H1 (cell line): ENCODE measurements around the gene FTSJ3. TPM values are rescaled to one million over a fixed set of nuclear protein-coding genes. Genes with fewer than 3 reads are reported as not detected.

Source experiments
- CTCF ChIA-PET: fragments of 300-600 bp; sonication (Branson Sonifier 250); formaldehyde crosslinking; loops from one replicate; lab custom pipeline; 2021; ENCODE audit not compliant: partially characterized antibody; lab: Charles Lee
- POLR2A ChIA-PET: fragments of 300-600 bp; sonication (Branson Sonifier 250); formaldehyde crosslinking; loops from one replicate; lab custom pipeline; 2021; ENCODE audit warnings: inconsistent platforms; ENCODE audit not compliant: partially characterized antibody; lab: Charles Lee
- DNase-seq, 2 experiments: peaks; one replicate each; pipeline versions ENCODE4 v3.0.0 to v3.0.0-alpha.2; 2010 to 2022; ENCODE audit warnings: low spot score in 2 of 2, low read depth in 1 of 2, mixed read lengths in 1 of 2
- FAIRE-seq: peaks from 2 replicates; lab custom pipeline; 2011; peaks lifted over from hg19 to GRCh38; lab: Jason Lieb, UNC
- H2AFZ ChIP-seq: 2 replicates; pipeline ENCODE4 v1.8.1; 2012; ENCODE audit warnings: low read length, inconsistent platforms
- H2AK5ac ChIP-seq: 2 replicates; pipeline ENCODE4 v1.6.1; 2013; ENCODE audit warnings: low read depth, low read length
- H2BK120ac ChIP-seq: replicated peaks from 2 replicates; pipeline ENCODE3; 2013; ENCODE audit warnings: low read depth, low read length, inconsistent platforms
- H2BK12ac ChIP-seq: 2 replicates; pipeline ENCODE4 v1.6.1; 2013; ENCODE audit warnings: low read depth, low read length
- H2BK15ac ChIP-seq: 2 replicates; pipeline ENCODE4 v1.6.1; 2013; ENCODE audit warnings: low read length
- H2BK20ac ChIP-seq: 2 replicates; pipeline ENCODE4 v1.6.1; 2013; ENCODE audit warnings: low read length
- H2BK5ac ChIP-seq: 2 replicates; pipeline ENCODE4 v1.6.1; 2013; ENCODE audit warnings: low read depth, low read length
- H3K14ac ChIP-seq: 2 replicates; pipeline ENCODE4 v1.6.1; 2013; ENCODE audit warnings: inconsistent platforms; ENCODE audit not compliant: insufficient read length
- H3K18ac ChIP-seq: 2 replicates; pipeline ENCODE4 v1.6.1; 2013; ENCODE audit warnings: low read length; ENCODE audit errors: extremely low read depth
- H3K23ac ChIP-seq: 2 replicates; pipeline ENCODE4 v1.6.1; 2013; ENCODE audit warnings: inconsistent platforms; ENCODE audit not compliant: insufficient read length
- H3K23me2 ChIP-seq: 2 replicates; pipeline ENCODE4 v1.6.1; 2013; ENCODE audit warnings: low read depth, low read length
- H3K27ac ChIP-seq: 2 replicates; pipeline ENCODE4 v1.6.1; 2011; ENCODE audit warnings: low read depth, low read length, inconsistent platforms
- H3K27me3 ChIP-seq, 4 experiments: replicated peaks in 1 of 4; 1 replicate in 1 of 4; 2 replicates in 3 of 4; pipeline versions ENCODE4 v1.6.1 to v1.8.1; 2011 to 2013; ENCODE audit warnings: low read length in 3 of 4, mild to moderate bottlenecking in 3 of 4, inconsistent platforms in 2 of 4, mixed read lengths in 2 of 4, moderate library complexity in 1 of 4; ENCODE audit not compliant: control insufficient read depth in 3 of 4, insufficient read depth in 3 of 4; ENCODE audit errors: extremely low read depth in 1 of 4
- H3K36me3 ChIP-seq, 4 experiments: 2 replicates each; pipeline versions ENCODE4 v1.6.1 to v1.8.1; 2011 to 2013; ENCODE audit warnings: mild to moderate bottlenecking in 4 of 4, low read length in 3 of 4, moderate library complexity in 2 of 4, control low read depth in 1 of 4, inconsistent platforms in 1 of 4; ENCODE audit not compliant: insufficient read depth in 4 of 4, control insufficient read depth in 2 of 4
- H3K4ac ChIP-seq: replicated peaks from 2 replicates; pipeline ENCODE3; 2013; ENCODE audit warnings: low read length, low read depth, mixed read lengths, inconsistent platforms; ENCODE audit not compliant: insufficient read length
- H3K4me1 ChIP-seq, 4 experiments: replicated peaks in 1 of 4; 1 replicate in 1 of 4; 2 replicates in 3 of 4; pipeline versions ENCODE4 v1.6.1 to v1.8.1; 2011 to 2013; ENCODE audit warnings: low read length in 3 of 4, inconsistent platforms in 2 of 4, mixed read lengths in 1 of 4; ENCODE audit not compliant: insufficient read depth in 4 of 4, control insufficient read depth in 3 of 4
- H3K4me2 ChIP-seq, 2 experiments: 2 replicates each; pipeline versions ENCODE4 v1.6.1 to v1.8.1; 2011 to 2013; ENCODE audit warnings: low read depth in 2 of 2, low read length in 2 of 2, control low read depth in 1 of 2, inconsistent platforms in 1 of 2, mild to moderate bottlenecking in 1 of 2; ENCODE audit not compliant: insufficient read depth in 1 of 2
- H3K4me3 ChIP-seq, 4 experiments: fragments of 200-600, 300-600 bp in 1 of 4; sonication (generic), shearing (Covaris generic), sonication (Bioruptor Twin) in 1 of 4; 2 replicates each; pipeline versions ENCODE4 v1.5.1 to v1.8.1; 2011 to 2016; ENCODE audit warnings: low read length in 4 of 4, low read depth in 3 of 4, control low read depth in 2 of 4, inconsistent platforms in 2 of 4, mild to moderate bottlenecking in 2 of 4, mixed read lengths in 1 of 4, moderate library complexity in 1 of 4; ENCODE audit not compliant: insufficient read depth in 2 of 4; ENCODE audit errors: extremely low read depth in 1 of 4
- H3K56ac ChIP-seq: replicated peaks from 2 replicates; pipeline ENCODE3; 2013; ENCODE audit warnings: low read depth, mild to moderate bottlenecking, mixed read lengths, low read length, inconsistent platforms; ENCODE audit not compliant: insufficient read length
- H3K79me1 ChIP-seq: 2 replicates; pipeline ENCODE4 v1.6.1; 2013; ENCODE audit warnings: low read depth, low read length, control low read depth
- H3K79me2 ChIP-seq, 2 experiments: 2 replicates each; pipeline versions ENCODE4 v1.6.1 to v1.8.1; 2012 to 2013; ENCODE audit warnings: low read length in 2 of 2, mild to moderate bottlenecking in 2 of 2, inconsistent platforms in 1 of 2; ENCODE audit not compliant: insufficient read depth in 2 of 2, control insufficient read depth in 1 of 2
- H3K9ac ChIP-seq, 4 experiments: replicated peaks in 1 of 4; 1 replicate in 1 of 4; 2 replicates in 3 of 4; pipeline versions ENCODE4 v1.6.1 to v1.8.1; 2011 to 2013; ENCODE audit warnings: low read depth in 3 of 4, low read length in 3 of 4, control low read depth in 2 of 4, mild to moderate bottlenecking in 2 of 4, moderate library complexity in 2 of 4, inconsistent platforms in 1 of 4; ENCODE audit errors: extremely low read depth in 1 of 4
- H3K9me3 ChIP-seq, 2 experiments: 2 replicates each; pipeline versions ENCODE4 v1.6.1 to v1.8.1; 2012 to 2013; ENCODE audit warnings: mild to moderate bottlenecking in 2 of 2, moderate library complexity in 2 of 2, control low read depth in 1 of 2, inconsistent platforms in 1 of 2, low read depth in 1 of 2, low read length in 1 of 2, mixed read lengths in 1 of 2; ENCODE audit not compliant: insufficient read depth in 2 of 2
- H4K20me1 ChIP-seq, 2 experiments: replicated peaks in 1 of 2; 2 replicates each; pipeline versions ENCODE3 to v1.8.1; 2011 to 2013; ENCODE audit warnings: inconsistent platforms in 2 of 2, low read length in 2 of 2, mild to moderate bottlenecking in 1 of 2; ENCODE audit not compliant: insufficient read depth in 2 of 2, control insufficient read depth in 1 of 2
- H4K5ac ChIP-seq: 2 replicates; pipeline ENCODE4 v1.6.1; 2013; ENCODE audit warnings: low read length, low read depth, mixed read lengths, inconsistent platforms; ENCODE audit not compliant: insufficient read length
- H4K8ac ChIP-seq: 2 replicates; pipeline ENCODE4 v1.8.0; 2013; ENCODE audit warnings: mild to moderate bottlenecking, moderate library complexity, low read length, inconsistent platforms; ENCODE audit not compliant: insufficient read depth; ENCODE audit errors: extremely low read depth
- H4K91ac ChIP-seq: replicated peaks from 2 replicates; pipeline ENCODE3; 2013; ENCODE audit warnings: low read length, mixed read lengths, inconsistent platforms; ENCODE audit not compliant: insufficient read length
- ASH2L ChIP-seq: fragments of 200-600, 300-600 bp; sonication (generic); IDR thresholded peaks from one replicate; pipeline ENCODE4 v1.7.1; 2017; ENCODE audit warnings: low read length
- CHD2 ChIP-seq: IDR thresholded peaks from 2 replicates; pipeline ENCODE4 v1.6.1; 2012; ENCODE audit warnings: low read length, improper control_type of control experiment
- GABPA ChIP-seq: IDR thresholded peaks from 2 replicates; pipeline ENCODE4 v1.6.1; 2011; ENCODE audit warnings: mild to moderate bottlenecking, low read length, moderate library complexity, borderline replicate concordance; ENCODE audit not compliant: insufficient read depth
- POLR2A ChIP-seq, 2 experiments: IDR thresholded peaks; 1 replicate in 1 of 2; 2 replicates in 1 of 2; pipeline ENCODE4 v1.6.1; 2011; ENCODE audit warnings: low read depth in 2 of 2, low read length in 2 of 2, mild to moderate bottlenecking in 2 of 2; ENCODE audit errors: control extremely low read depth in 1 of 2
- POLR2AphosphoS5 ChIP-seq: IDR thresholded peaks from 2 replicates; pipeline ENCODE4 v1.6.1; 2011; ENCODE audit warnings: low read depth, low read length
- SP2 ChIP-seq: IDR thresholded peaks from 2 replicates; pipeline ENCODE4 v1.6.1; 2012; ENCODE audit warnings: mild to moderate bottlenecking, low read length, inconsistent platforms
- SP4 ChIP-seq: IDR thresholded peaks from 2 replicates; pipeline ENCODE4 v1.6.1; 2012; ENCODE audit warnings: low read length, inconsistent platforms
- WGBS, 2 experiments: shearing (Covaris generic) in 1 of 2; methylation state at CpG; one replicate each; pipeline versions ENCODE4 v1.1.6 to v1.1.7; 2013 to 2015; ENCODE audit warnings: low lambda C conversion rate in 2 of 2, mixed read lengths in 2 of 2, inconsistent platforms in 1 of 2, low coverage in 1 of 2, missing lambda C conversion rate in 1 of 2; ENCODE audit not compliant: insufficient replicate concordance in 2 of 2, insufficient coverage in 1 of 2, insufficient read length in 1 of 2; ENCODE audit errors: extremely low coverage in 1 of 2, missing lambda C conversion rate in 1 of 2; 5-methylcytosine and 5-hydroxymethylcytosine counted together
- polyA plus RNA-seq, 7 experiments: library from polyadenylated mRNA; depleted of rRNA in 3 of 7; stranded (reverse) in 5 of 7; unstranded in 2 of 7; fragments of >200 nt in 5 of 7; fragments of 200-250 nt in 2 of 7; gene quantifications; 1 replicate in 5 of 7; 2 replicates in 1 of 7; 4 replicates in 1 of 7; pipeline versions ENCODE4 v1.2.1 to v1.2.3, GENCODE V29; 2011 to 2013; ENCODE audit warnings: missing spikeins in 2 of 7, mixed read lengths in 2 of 7
- total RNA-seq: library from RNA; stranded (reverse); fragmentation: NEBNext Ultra II Directional; extraction: Animal tissue kit (Norgen Biotek cat#: 25700); gene quantifications from 2 replicates; pipeline ENCODE4 v1.2.1, GENCODE V29; 2021
- TF ChIP-seq, protein P1 (sequence below): IDR thresholded peaks from 2 replicates; pipeline ENCODE4 v1.6.1; 2012; ENCODE audit warnings: low read length, inconsistent platforms

FTSJ3 gene
- total and polyA plus RNA-seq, 2 of the 8 experiments (the other 6 are each of a cell fraction or from before 2014, with no cell fraction given) = 42.7 to 77.2 TPM

DNA sequence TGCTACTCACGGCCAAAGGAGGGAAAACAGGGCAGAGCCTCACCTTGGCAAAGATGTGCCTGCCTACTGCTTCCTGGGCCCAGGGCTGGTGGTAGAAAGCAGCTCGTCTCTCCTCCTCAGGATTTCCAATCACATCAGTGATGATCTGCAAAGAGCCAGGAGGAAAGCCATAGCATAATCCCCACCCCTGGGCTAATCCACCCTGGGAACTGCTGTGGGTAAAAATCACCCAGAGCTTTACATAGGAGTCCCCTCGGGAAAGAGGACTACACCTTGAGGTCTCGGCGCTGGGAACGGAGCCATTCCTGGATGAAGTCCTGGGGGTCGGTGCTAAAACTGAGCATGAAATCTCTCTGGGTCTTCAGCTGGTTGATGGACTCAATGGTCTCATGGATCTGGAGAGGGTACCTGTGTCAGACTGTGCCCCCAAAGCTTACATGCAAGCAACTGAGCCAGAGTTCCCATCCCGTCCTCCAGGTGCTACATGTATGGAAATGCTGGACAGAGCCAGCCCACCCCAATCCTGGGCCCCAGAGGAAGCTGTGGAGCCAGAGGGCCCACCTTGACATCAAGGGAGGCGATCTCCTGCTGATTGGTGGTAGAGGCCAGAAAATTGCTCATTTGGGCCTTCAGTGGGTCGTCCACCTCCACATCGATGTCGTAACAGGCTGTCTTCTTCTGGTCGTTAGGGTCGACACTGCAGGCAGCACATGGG, 5.7 kb upstream of the FTSJ3 start:
- H3K79me2 ChIP-seq = peaks cover 0 to 29% of the 10 kb centered on the region in 2 experiments
- H2BK20ac ChIP-seq = no peak overlapping the region
- H3K79me1 ChIP-seq = peaks cover 18% of the 10 kb centered on the region
- no peak overlapping the region for H3K18ac ChIP-seq
- POLR2A ChIA-PET = interaction anchor here (0.9 to 32.3 kb wide), 5 partner anchors 1 to 77 kb away, joined by 3 to 593 read pairs (median 481); partner anchors contain the start of genes CCDC47, DDX42, FTSJ3 and PSMC5
- H4K20me1 ChIP-seq = peaks cover 3 to 27% of the 10 kb centered on the region in 2 experiments
- no peak overlapping the region for H2AK5ac ChIP-seq
- H2BK5ac ChIP-seq = no peak overlapping the region
- no peak overlapping the region for H3K27ac ChIP-seq
- peaks cover 42 to 65% (median 60%) of the 10 kb centered on the region in 4 experiments for H3K36me3 ChIP-seq
- DNase-seq = no peak
- 92% methylated on average over 14 of the region's 14 CpGs; no CpG with 5 or more reads in 1 of the 2 experiments for WGBS, 2 experiments
- no peak overlapping the region for H3K9ac ChIP-seq
- H3K56ac ChIP-seq = no peak overlapping the region
- H2BK12ac ChIP-seq = no peak overlapping the region
- no peak overlapping the region for H3K4me3 ChIP-seq
- H3K4me2 ChIP-seq = no peak overlapping the region
- no peak overlapping the region; the same call in 1 of the 2 replicates for H4K8ac ChIP-seq
- no peak overlapping the region for H3K23ac ChIP-seq
- CTCF ChIA-PET = interaction anchor here (0.7 to 5.2 kb wide), 11 partner anchors 9 to 385 kb away, joined by 3 to 61 read pairs (median 3); no protein-coding TSS in a partner anchor
- no peak overlapping the region for H2AFZ ChIP-seq
- H3K27me3 ChIP-seq = no peaks in the 10 kb centered on the region
- H2BK120ac ChIP-seq = no peak overlapping the region
- no peak overlapping the region for H2BK15ac ChIP-seq
- H4K5ac ChIP-seq = no peak overlapping the region
- peaks cover 0 to 10% (median 5%) of the 10 kb centered on the region in 4 experiments; a peak in 6 of 7 replicates for H3K4me1 ChIP-seq
- no peak overlapping the region for H4K91ac ChIP-seq
- no peak overlapping the region for H3K14ac ChIP-seq
- H3K4ac ChIP-seq = no peak overlapping the region
- peaks cover under 1% of the 10 kb centered on the region; the same call in 1 of the 2 replicates for H3K23me2 ChIP-seq
- FAIRE-seq = no peak
- no peaks in the 10 kb centered on the region for H3K9me3 ChIP-seq
- TF ChIP-seq POLR2AphosphoS5 (0 out of 2 replicates have a peak, but pooled peaks have one; percentile 28), SP2 (no peak), SP4 (no peak), ASH2L (no peak), POLR2A (IDR thresholded peaks at IDR 0.05; ENCODE audit: control extremely low read depth in 1 of 2, low read depth in 2 of 2, low read length in 2 of 2) (peak in 1 of 2 experiments; percentile 31; a peak in 1 of 3 replicates), CHD2 (no peak), GABPA (no peak)
- TF ChIP-seq, protein P1, sequence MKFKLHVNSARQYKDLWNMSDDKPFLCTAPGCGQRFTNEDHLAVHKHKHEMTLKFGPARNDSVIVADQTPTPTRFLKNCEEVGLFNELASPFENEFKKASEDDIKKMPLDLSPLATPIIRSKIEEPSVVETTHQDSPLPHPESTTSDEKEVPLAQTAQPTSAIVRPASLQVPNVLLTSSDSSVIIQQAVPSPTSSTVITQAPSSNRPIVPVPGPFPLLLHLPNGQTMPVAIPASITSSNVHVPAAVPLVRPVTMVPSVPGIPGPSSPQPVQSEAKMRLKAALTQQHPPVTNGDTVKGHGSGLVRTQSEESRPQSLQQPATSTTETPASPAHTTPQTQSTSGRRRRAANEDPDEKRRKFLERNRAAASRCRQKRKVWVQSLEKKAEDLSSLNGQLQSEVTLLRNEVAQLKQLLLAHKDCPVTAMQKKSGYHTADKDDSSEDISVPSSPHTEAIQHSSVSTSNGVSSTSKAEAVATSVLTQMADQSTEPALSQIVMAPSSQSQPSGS = no peak
